A549 treated with dexamethasone at 1 μM for 4 hours (cell line): ENCODE results near the gene FAM136A. TPM values are rescaled to one million over a fixed set of nuclear protein-coding genes. Genes with fewer than 3 reads are reported as not detected.

ENCODE experiments used
- total RNA-seq: library from RNA; stranded (reverse); fragments of 200-300 nt; extraction: Qiagen RNA extraction; gene quantifications from 5 replicates; pipeline ENCODE4 v1.2.3, GENCODE V29; 2022

Gene FAM136A
- 89.6 to 98.4 TPM (median 94.8 TPM) in 5 replicates for total RNA-seq

DNA sequence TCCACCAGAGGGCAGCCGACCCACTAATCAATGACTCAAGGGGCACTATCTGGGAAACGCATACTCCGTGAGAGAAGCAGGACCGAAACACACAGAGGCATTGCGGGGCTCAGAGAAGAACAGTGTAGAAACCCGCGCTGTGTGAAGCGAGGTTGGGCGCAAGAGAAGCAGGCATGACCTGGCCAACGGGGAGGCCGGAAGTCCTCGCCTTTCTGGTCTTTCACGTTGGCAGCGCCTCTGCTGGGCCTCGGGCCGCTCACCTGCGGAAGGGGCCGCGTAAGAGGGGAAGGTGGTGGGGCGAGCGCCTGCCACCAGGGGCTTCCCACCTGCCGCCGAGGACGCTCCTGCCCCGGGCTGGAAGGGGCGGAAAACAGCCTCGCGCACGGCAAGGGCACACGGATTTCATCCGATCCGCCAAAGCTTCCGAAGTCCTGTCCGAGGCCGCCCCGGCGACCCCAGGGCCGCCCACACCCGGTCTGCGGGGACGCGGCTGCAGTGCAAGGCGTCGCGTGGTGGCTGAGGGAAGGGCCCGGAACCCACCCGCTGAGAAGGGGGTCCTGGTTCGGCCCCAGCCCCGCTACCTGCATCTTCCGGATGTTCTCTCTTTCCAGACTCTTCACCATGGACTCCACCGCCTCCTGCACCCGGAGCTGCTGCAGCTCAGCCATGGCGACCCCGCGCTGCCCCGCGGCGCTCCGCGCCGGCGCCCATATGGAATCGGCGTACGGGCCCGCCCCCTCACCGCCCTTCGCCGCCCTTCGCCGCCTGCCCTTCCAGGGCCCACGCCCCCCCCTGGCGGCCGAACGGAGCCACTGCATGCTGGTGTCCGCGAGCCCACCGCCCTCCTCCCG lies at the start of gene FAM136A:
Gene FAM136A (minus strand): TSS at position 724 of the 851 bp plus-strand sequence. CDS start 56 bp downstream, at position 668.

DNA sequence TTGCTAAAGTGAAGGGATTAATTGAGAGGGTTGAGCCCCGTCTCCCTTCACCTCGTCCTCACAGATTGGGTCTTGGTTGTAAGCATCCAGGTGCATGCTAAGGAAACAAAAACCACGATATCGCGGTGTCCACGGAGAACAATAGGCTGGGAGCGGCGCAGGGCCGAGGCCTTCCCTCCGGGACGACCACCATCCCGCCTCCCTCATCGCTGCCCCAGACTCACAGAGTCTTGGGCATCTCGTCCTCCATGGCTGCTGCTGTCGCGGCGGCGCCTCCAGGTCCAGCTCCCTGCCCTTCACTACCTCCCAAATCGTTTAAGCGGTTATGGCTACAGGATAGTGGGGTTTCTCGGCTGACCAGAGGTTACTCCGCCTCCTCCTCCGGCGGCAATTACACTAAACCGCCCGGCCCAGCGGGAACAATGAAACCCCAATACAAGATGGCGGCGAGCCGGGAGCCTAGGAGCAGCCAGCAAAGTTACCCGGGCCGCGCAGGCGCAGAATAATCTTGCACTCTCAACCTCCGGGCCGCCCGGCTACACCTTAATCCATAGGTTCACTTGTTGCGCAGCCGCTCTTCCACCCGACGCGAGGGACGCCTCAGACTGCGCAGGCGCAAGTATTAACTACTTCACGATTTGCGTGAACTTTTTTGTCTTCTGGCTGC lies 53.6 kb downstream of the FAM136A start, which contains the start of gene TIA1:
Gene TIA1 (minus strand): TSS at position 448 of the 667 bp plus-strand sequence. CDS start 198 bp downstream, at position 250.

Other genes with a start within 250 kb of the FAM136A start
- gene PCBP1, start 214.6 kb downstream of the FAM136A start, total RNA-seq = 339 to 436 TPM (median 419 TPM) in 5 replicates
- gene C2orf42, start 111.0 kb downstream of the FAM136A start, total RNA-seq = 6.6 to 9.8 TPM (median 8.2 TPM) in 5 replicates
- gene TIA1, start 53.4 kb downstream of the FAM136A start, total RNA-seq = 35.4 to 57.9 TPM (median 47.6 TPM) in 5 replicates
- gene PCYOX1, start 43.9 kb downstream of the FAM136A start, total RNA-seq = 36.9 to 55.8 TPM (median 50.5 TPM) in 5 replicates
- 298 to 437 TPM (median 317 TPM) in 5 replicates for gene SNRPG, start 8.3 kb downstream of the FAM136A start, total RNA-seq